ENCODE measurements around the gene C3orf85.

The C3orf85 gene

GRCh38 chr3:109118584-109118983 lies 17.9 kb upstream of the C3orf85 start:
- Histone ChIP-seq H3K27ac (no peak overlapping the region), H3K27me3 (ENCODE audit: insufficient read depth, low read depth) (no peaks in the 10 kb centered on the region), H3K4me2 (no peak overlapping the region), H2AFZ (ENCODE audit: low read depth) (no peak overlapping the region), H3K79me2 (ENCODE audit: insufficient read depth, low read depth) (no peaks in the 10 kb centered on the region), H3K4me3 (IDR thresholded peaks at IDR 0.05; ENCODE audit: insufficient read depth, low read depth, low read length) (no peak overlapping the region), H3K4me1 (ENCODE audit: low read depth, poor library complexity, severe bottlenecking) (no peaks in the 10 kb centered on the region), H4K20me1 (ENCODE audit: insufficient read depth) (no peaks in the 10 kb centered on the region), H3K36me3 (ENCODE audit: insufficient read depth) (no peaks in the 10 kb centered on the region), H3K9ac (no peak overlapping the region)
- TF ChIP-seq CTCF (conservative IDR thresholded peaks at IDR 0.05; ENCODE audit: low read depth, low read length) = no peak

- H3K4me1 ChIP-seq (ENCODE audit: low read depth, poor library complexity, severe bottlenecking) = no peaks in the 10 kb centered on the region
- H3K4me3 ChIP-seq (IDR thresholded peaks at IDR 0.05; ENCODE audit: insufficient read depth, low read depth, low read length) = no peak overlapping the region
- no peaks in the 10 kb centered on the region for H4K20me1 ChIP-seq (ENCODE audit: insufficient read depth)
- H3K36me3 ChIP-seq (ENCODE audit: insufficient read depth) = no peaks in the 10 kb centered on the region
- no peak overlapping the region for H3K4me2 ChIP-seq
- H2AFZ ChIP-seq (ENCODE audit: low read depth) = no peak overlapping the region
- H3K27me3 ChIP-seq (ENCODE audit: insufficient read depth, low read depth) = no peaks in the 10 kb centered on the region
- no peak overlapping the region for H3K27ac ChIP-seq
- H3K9ac ChIP-seq = no peak overlapping the region
- H3K79me2 ChIP-seq (ENCODE audit: insufficient read depth, low read depth) = no peaks in the 10 kb centered on the region
- no peak for TF ChIP-seq CTCF (conservative IDR thresholded peaks at IDR 0.05; ENCODE audit: low read depth, low read length)
These were observed 13.8 kb upstream of the C3orf85 start for GRCh38 chr3:109122690-109123089.

GRCh38 chr3:109125902-109126301 lies 10.6 kb upstream of the C3orf85 start:
- no peak overlapping the region for H2AFZ ChIP-seq (ENCODE audit: low read depth)
- no peaks in the 10 kb centered on the region for H3K79me2 ChIP-seq (ENCODE audit: insufficient read depth, low read depth)
- H3K9ac ChIP-seq = no peak overlapping the region
- no peak overlapping the region for H3K27ac ChIP-seq
- no peaks in the 10 kb centered on the region for H3K4me1 ChIP-seq (ENCODE audit: low read depth, poor library complexity, severe bottlenecking)
- no peak for TF ChIP-seq CTCF (conservative IDR thresholded peaks at IDR 0.05; ENCODE audit: low read depth, low read length)
- H4K20me1 ChIP-seq (ENCODE audit: insufficient read depth) = no peaks in the 10 kb centered on the region
- H3K4me2 ChIP-seq = no peak overlapping the region
- H3K36me3 ChIP-seq (ENCODE audit: insufficient read depth) = no peaks in the 10 kb centered on the region
- H3K4me3 ChIP-seq (IDR thresholded peaks at IDR 0.05; ENCODE audit: insufficient read depth, low read depth, low read length) = no peak overlapping the region
- no peaks in the 10 kb centered on the region for H3K27me3 ChIP-seq (ENCODE audit: insufficient read depth, low read depth)

GRCh38 chr3:109127553-109127952 lies 9.0 kb upstream of the C3orf85 start:
- Histone ChIP-seq H3K4me3 (IDR thresholded peaks at IDR 0.05; ENCODE audit: insufficient read depth, low read depth, low read length) (no peak overlapping the region), H3K36me3 (ENCODE audit: insufficient read depth) (no peaks in the 10 kb centered on the region), H3K79me2 (ENCODE audit: insufficient read depth, low read depth) (no peaks in the 10 kb centered on the region), H3K9ac (no peak overlapping the region), H3K27ac (no peak overlapping the region), H3K27me3 (ENCODE audit: insufficient read depth, low read depth) (no peaks in the 10 kb centered on the region), H2AFZ (ENCODE audit: low read depth) (no peak overlapping the region), H4K20me1 (ENCODE audit: insufficient read depth) (no peaks in the 10 kb centered on the region), H3K4me1 (ENCODE audit: low read depth, poor library complexity, severe bottlenecking) (no peaks in the 10 kb centered on the region), H3K4me2 (no peak overlapping the region)
- no peak for TF ChIP-seq CTCF (conservative IDR thresholded peaks at IDR 0.05; ENCODE audit: low read depth, low read length)

- Histone ChIP-seq H3K36me3 (ENCODE audit: insufficient read depth) (no peaks in the 10 kb centered on the region), H3K27me3 (ENCODE audit: insufficient read depth, low read depth) (no peaks in the 10 kb centered on the region), H3K4me1 (ENCODE audit: low read depth, poor library complexity, severe bottlenecking) (no peaks in the 10 kb centered on the region), H4K20me1 (ENCODE audit: insufficient read depth) (no peaks in the 10 kb centered on the region), H3K79me2 (ENCODE audit: insufficient read depth, low read depth) (no peaks in the 10 kb centered on the region), H3K27ac (no peak overlapping the region), H2AFZ (ENCODE audit: low read depth) (no peak overlapping the region), H3K9ac (no peak overlapping the region), H3K4me3 (IDR thresholded peaks at IDR 0.05; ENCODE audit: insufficient read depth, low read depth, low read length) (no peak overlapping the region), H3K4me2 (no peak overlapping the region)
- no peak for TF ChIP-seq CTCF (conservative IDR thresholded peaks at IDR 0.05; ENCODE audit: low read depth, low read length)
These were observed 5.2 kb upstream of the C3orf85 start for GRCh38 chr3:109131276-109131675.
